Osteoblast (primary cell): ENCODE measurements around the gene FRAS1. TPM values are rescaled to one million over a fixed set of nuclear protein-coding genes. Genes with fewer than 3 reads are reported as not detected.
A peak's percentile ranks its signal among the peaks of the same experiment; 100 is the strongest.

Experiments used
- DNase-seq: peaks from one replicate; pipeline ENCODE4 v3.0.0; 2011; ENCODE audit warnings: low spot score, mixed read lengths; ENCODE audit not compliant: insufficient read length; ENCODE audit errors: missing footprints
- H2AFZ ChIP-seq: 2 replicates; pipeline ENCODE4 v1.6.0; 2011; ENCODE audit warnings: mild to moderate bottlenecking, low read length
- H3K27ac ChIP-seq: 2 replicates; pipeline ENCODE4 v1.5.1; 2011; ENCODE audit warnings: mild to moderate bottlenecking, low read depth, low read length, moderate library complexity
- H3K27me3 ChIP-seq: 2 replicates; pipeline ENCODE4 v1.6.0; 2012; ENCODE audit warnings: mild to moderate bottlenecking, control low read depth, inconsistent platforms, low read length, moderate library complexity; ENCODE audit not compliant: insufficient read depth
- H3K36me3 ChIP-seq: 2 replicates; pipeline ENCODE4 v1.5.1; 2011; ENCODE audit warnings: mild to moderate bottlenecking, low read length, control low read depth, moderate library complexity; ENCODE audit not compliant: insufficient read depth
- H3K4me1 ChIP-seq: 2 replicates; pipeline ENCODE4 v1.5.1; 2011; ENCODE audit warnings: mild to moderate bottlenecking, low read length, control low read depth, moderate library complexity; ENCODE audit not compliant: insufficient read depth
- H3K4me2 ChIP-seq: 2 replicates; pipeline ENCODE4 v1.6.0; 2011; ENCODE audit warnings: mild to moderate bottlenecking, low read length; ENCODE audit not compliant: insufficient read depth
- H3K4me3 ChIP-seq: fragments of 200-600 bp; sonication (generic); 3 replicates; pipeline ENCODE4 v1.5.1; 2012; ENCODE audit warnings: mild to moderate bottlenecking, low read length, inconsistent platforms; ENCODE audit not compliant: insufficient read depth
- H3K79me2 ChIP-seq: 2 replicates; pipeline ENCODE4 v1.6.0; 2012; ENCODE audit warnings: mild to moderate bottlenecking, low read length, control low read depth, inconsistent platforms; ENCODE audit not compliant: insufficient read depth
- H3K9me3 ChIP-seq: 2 replicates; pipeline ENCODE4 v1.5.1; 2011; ENCODE audit warnings: low read depth, low read length, control low read depth
- H4K20me1 ChIP-seq: 2 replicates; pipeline ENCODE4 v1.6.0; 2012; ENCODE audit warnings: mild to moderate bottlenecking, low read length, control low read depth; ENCODE audit not compliant: insufficient read depth
- total RNA-seq: library from RNA; depleted of rRNA; stranded (reverse); fragments of >200 nt; gene quantifications from 2 replicates; pipeline ENCODE4 v1.2.3, GENCODE V29; 2012
- TF ChIP-seq, protein P1 (sequence below): IDR thresholded peaks from 2 replicates; pipeline ENCODE4 v1.5.1; 2011; ENCODE audit warnings: mild to moderate bottlenecking, low read depth, low read length, moderate library complexity; ENCODE audit errors: extremely low read depth

The FRAS1 gene
- total RNA-seq, 1 donor, result 5.1 TPM

DNA sequence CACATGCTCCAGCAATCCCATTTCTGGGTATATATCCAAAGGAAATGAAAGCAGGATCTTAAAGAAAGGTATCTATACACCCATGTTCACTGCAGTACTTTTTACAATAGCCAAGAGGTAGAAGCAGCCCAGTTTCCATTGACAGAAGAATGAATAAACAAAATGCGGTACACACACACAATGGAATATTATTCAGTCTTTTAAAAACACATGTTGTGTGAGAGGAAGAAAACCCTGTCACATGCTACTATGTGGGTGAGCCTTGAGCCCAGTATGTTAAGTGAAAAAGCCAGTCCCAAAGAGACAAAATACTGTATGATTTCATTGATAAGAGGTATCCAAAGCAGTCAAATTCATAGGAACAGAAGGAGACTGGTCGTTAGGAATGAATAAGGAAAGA is 500.7 kb downstream of the FRAS1 start:
- H3K36me3 ChIP-seq, result no peaks in the 10 kb centered on the region
- no peak overlapping the region for H3K4me2 ChIP-seq
- H3K27me3 ChIP-seq, result no peaks in the 10 kb centered on the region
- no peak for DNase-seq
- H3K9me3 ChIP-seq, result no peaks in the 10 kb centered on the region
- TF ChIP-seq, protein P1, sequence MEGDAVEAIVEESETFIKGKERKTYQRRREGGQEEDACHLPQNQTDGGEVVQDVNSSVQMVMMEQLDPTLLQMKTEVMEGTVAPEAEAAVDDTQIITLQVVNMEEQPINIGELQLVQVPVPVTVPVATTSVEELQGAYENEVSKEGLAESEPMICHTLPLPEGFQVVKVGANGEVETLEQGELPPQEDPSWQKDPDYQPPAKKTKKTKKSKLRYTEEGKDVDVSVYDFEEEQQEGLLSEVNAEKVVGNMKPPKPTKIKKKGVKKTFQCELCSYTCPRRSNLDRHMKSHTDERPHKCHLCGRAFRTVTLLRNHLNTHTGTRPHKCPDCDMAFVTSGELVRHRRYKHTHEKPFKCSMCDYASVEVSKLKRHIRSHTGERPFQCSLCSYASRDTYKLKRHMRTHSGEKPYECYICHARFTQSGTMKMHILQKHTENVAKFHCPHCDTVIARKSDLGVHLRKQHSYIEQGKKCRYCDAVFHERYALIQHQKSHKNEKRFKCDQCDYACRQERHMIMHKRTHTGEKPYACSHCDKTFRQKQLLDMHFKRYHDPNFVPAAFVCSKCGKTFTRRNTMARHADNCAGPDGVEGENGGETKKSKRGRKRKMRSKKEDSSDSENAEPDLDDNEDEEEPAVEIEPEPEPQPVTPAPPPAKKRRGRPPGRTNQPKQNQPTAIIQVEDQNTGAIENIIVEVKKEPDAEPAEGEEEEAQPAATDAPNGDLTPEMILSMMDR, result no peak
- H4K20me1 ChIP-seq, result no peaks in the 10 kb centered on the region
- no peak overlapping the region for H3K27ac ChIP-seq
- H3K79me2 ChIP-seq, result no peaks in the 10 kb centered on the region
- peak overlapping the region; percentile 7 for H2AFZ ChIP-seq
- peaks cover 26% of the 10 kb centered on the region for H3K4me1 ChIP-seq
- no peak overlapping the region for H3K4me3 ChIP-seq

- Histone ChIP-seq H3K9me3 (no peaks in the 10 kb centered on the region), H3K4me2 (no peak overlapping the region), H4K20me1 (no peaks in the 10 kb centered on the region), H3K79me2 (no peaks in the 10 kb centered on the region), H3K36me3 (no peaks in the 10 kb centered on the region), H3K4me3 (no peak overlapping the region), H3K4me1 (peaks cover 26% of the 10 kb centered on the region), H3K27me3 (no peaks in the 10 kb centered on the region), H3K27ac (no peak overlapping the region), H2AFZ (no peak overlapping the region)
- no peak for DNase-seq
- TF ChIP-seq, protein P1, result no peak
Measured at GRCh38 chr4:78558410-78558809, 501.3 kb downstream of the FRAS1 start.

DNA sequence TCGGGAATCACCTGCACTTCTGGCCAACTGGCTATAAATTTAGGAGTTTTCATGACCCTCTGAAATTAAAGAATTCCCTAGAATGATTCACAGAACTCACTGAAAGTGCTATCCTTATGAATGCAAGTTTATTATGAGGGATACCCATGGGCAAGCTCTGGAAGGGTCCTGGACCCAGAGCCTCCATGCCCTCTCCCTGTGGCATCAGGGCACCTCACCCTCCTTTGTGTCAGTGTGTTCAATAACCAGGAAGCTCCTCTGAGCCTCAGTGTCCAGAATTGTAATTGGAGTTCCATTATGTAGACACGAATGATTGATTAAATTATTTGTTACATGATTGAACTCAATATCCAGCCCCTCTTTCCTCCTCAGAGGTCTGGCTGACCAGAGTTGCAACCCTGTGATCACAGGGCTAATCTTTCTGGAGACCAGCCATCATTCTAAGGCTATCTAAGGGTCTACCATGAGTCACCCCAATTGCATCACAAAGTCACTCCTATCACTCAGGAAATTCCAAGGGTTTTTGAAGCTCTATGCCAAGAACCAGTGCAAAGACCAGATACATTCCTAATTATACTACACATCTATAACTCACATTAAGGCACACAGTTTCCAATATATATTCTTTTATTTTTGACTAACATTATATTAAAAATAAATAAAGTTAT is 503.3 kb downstream of the FRAS1 start:
- Histone ChIP-seq H3K27ac (no peak overlapping the region), H4K20me1 (no peaks in the 10 kb centered on the region), H3K4me3 (no peak overlapping the region), H3K9me3 (no peaks in the 10 kb centered on the region), H3K4me1 (peaks cover 26% of the 10 kb centered on the region), H3K36me3 (no peaks in the 10 kb centered on the region), H3K27me3 (no peaks in the 10 kb centered on the region), H2AFZ (no peak overlapping the region), H3K79me2 (no peaks in the 10 kb centered on the region), H3K4me2 (peak overlapping the region; percentile 30)
- no peak for DNase-seq
- TF ChIP-seq, protein P1, result no peak

DNA sequence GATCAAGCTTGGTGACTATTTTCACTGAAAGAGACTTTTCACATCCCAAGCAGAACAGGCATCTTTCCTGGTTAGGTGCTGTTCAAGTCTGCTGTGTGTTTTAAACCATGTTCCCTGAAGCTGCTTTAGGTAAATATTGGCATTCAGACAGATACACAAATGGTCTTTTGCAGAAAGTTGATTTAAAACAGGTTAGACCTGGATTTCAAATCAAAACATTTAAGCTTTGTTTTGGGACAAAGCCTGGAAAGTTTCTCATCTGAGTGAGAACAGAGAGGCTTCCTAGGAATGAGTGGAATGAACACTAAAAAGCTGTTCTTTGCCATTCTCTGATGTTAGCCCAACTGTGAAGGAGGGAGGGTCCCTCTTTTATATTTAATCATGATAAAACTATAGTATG is 504.6 kb downstream of the FRAS1 start:
- H3K9me3 ChIP-seq, result no peaks in the 10 kb centered on the region
- H3K4me1 ChIP-seq, result peaks cover 35% of the 10 kb centered on the region
- H3K4me3 ChIP-seq, result no peak overlapping the region
- TF ChIP-seq, protein P1, result no peak
- H3K4me2 ChIP-seq, result peak overlapping the region; percentile 56
- H3K27me3 ChIP-seq, result no peaks in the 10 kb centered on the region
- no peaks in the 10 kb centered on the region for H3K36me3 ChIP-seq
- no peaks in the 10 kb centered on the region for H4K20me1 ChIP-seq
- H3K27ac ChIP-seq, result peak overlapping the region; percentile 32
- no peaks in the 10 kb centered on the region for H3K79me2 ChIP-seq
- DNase-seq, result no peak
- H2AFZ ChIP-seq, result peak overlapping the region; percentile 16
